NCI-H1436 (cell line): Measurements from ENCODE around the gene C16orf74.
A peak's percentile ranks its signal among the peaks of the same experiment; 100 is the strongest.

ENCODE experiments used
- DNase-seq: peaks from one replicate; lab custom pipeline; 2025; lab: John Stamatoyannopoulos, UW

The C16orf74 gene

GRCh38 chr16:85750827-85751697 is at the start of gene C16orf74:
Gene C16orf74, minus strand, starts transcription at chr16:85751096. Its CDS starts 15,879 bp downstream, at chr16:85735217.
- DNase-seq, result peak; percentile 47

GRCh38 chr16:85800321-85800669 is 49.4 kb upstream of the C16orf74 start:
- no peak for DNase-seq

GRCh38 chr16:85799497-85800320 is 48.8 kb upstream of the C16orf74 start, which contains the start of the genes COX4I1 and EMC8:
Gene COX4I1, plus strand, starts transcription at chr16:85799695. Its CDS starts 1,511 bp downstream, at chr16:85801206.
Gene EMC8, minus strand, starts transcription at chr16:85799544. Its CDS starts 249 bp downstream, at chr16:85799295.
- DNase-seq, result peak; percentile 84

- peak; percentile 11 for DNase-seq
Measured at GRCh38 chr16:85798901-85799496, 48.1 kb upstream of the C16orf74 start.

- DNase-seq, result no peak
Measured at GRCh38 chr16:85798283-85798776, 47.4 kb upstream of the C16orf74 start.

GRCh38 chr16:85796599-85796998 is 45.7 kb upstream of the C16orf74 start:
- DNase-seq, result no peak

- no peak for DNase-seq
Measured at GRCh38 chr16:85796152-85796551, 45.3 kb upstream of the C16orf74 start.

GRCh38 chr16:85794696-85795095 is 43.8 kb upstream of the C16orf74 start:
- no peak for DNase-seq

- no peak for DNase-seq
Measured at GRCh38 chr16:85793662-85794298, 42.9 kb upstream of the C16orf74 start.

- no peak for DNase-seq
Measured at GRCh38 chr16:85789773-85790172, 38.9 kb upstream of the C16orf74 start.

- DNase-seq, result no peak
Measured at GRCh38 chr16:85788819-85789218, 37.9 kb upstream of the C16orf74 start.

- no peak for DNase-seq
Measured at GRCh38 chr16:85785927-85786326, 35.0 kb upstream of the C16orf74 start.

GRCh38 chr16:85784813-85785212 is 33.9 kb upstream of the C16orf74 start:
- no peak for DNase-seq

- DNase-seq, result no peak
Measured at GRCh38 chr16:85783441-85783840, 32.5 kb upstream of the C16orf74 start.

- DNase-seq, result no peak
Measured at GRCh38 chr16:85782451-85782850, 31.6 kb upstream of the C16orf74 start.

- DNase-seq, result no peak
Measured at GRCh38 chr16:85781695-85782370, 30.9 kb upstream of the C16orf74 start.

GRCh38 chr16:85781156-85781555 is 30.3 kb upstream of the C16orf74 start:
- DNase-seq, result no peak

GRCh38 chr16:85780281-85780680 is 29.4 kb upstream of the C16orf74 start:
- no peak for DNase-seq

GRCh38 chr16:85778873-85779272 is 28.0 kb upstream of the C16orf74 start:
- no peak for DNase-seq

GRCh38 chr16:85777583-85778310 is 26.9 kb upstream of the C16orf74 start:
- no peak for DNase-seq
